GM21723 (cell line): ENCODE data around the gene XRN1.
"Not testable (repeated sequence)": the region's sequence is repeated elsewhere in the genome, so short reads cannot be mapped to it uniquely, and the experiment has no call there.

Experiments
- ATAC-seq: cut with Tn5 transposase; IDR thresholded peaks from one replicate; pipeline ENCODE4 v1.9.1; 2021; ENCODE audit warnings: mild to moderate bottlenecking, moderate library complexity; ENCODE audit not compliant: unreplicated experiment

XRN1 gene

DNA sequence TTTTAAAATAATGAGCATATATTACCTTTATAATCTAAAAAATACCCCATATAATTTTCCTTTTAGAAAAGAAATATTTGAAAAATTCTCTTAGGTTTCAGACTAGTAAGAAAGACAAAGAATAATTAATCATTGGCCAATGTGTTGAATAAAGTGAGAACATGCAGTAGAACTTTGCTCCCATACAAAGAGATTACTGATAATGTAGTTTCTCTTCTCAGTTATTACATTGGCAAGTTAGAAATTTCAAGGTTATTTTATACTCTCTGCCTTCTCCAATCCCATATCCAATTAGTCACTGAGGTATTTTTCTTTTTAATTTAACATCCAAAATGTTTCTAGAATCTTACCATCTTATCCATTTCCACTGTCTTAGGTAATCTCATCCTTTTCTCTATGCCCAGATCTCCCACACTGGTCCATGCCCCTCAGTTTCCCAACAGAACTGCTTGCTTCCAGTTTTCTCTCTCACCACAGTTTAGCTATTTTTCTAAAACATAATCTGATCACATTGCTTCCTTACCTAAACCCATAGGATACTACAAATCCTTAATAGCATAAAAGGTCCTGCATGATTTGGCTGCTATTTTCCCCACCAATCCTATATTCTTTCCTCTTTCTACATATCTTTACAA is 10.8 kb downstream of the XRN1 start:
- ATAC-seq = no peak

DNA sequence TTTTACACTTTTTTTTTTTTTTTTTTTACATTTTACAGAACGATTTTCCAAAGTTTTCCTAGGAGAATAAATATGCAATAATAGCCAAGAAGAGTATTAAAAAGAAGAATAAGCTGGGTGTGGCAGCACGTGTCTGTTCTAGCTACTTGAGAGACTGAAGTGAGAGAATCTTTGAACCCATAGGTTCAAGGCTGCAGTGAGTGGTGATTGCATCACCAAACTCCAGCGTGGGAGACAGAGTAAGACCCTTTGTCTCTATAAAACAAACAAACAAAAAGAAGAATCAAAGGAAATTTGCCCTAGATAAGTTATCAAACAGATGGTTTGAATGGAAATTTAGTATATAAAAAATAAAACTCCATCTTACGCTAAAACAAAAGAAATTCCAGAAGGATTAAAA is 13.3 kb downstream of the XRN1 start:
- no peak for ATAC-seq

DNA sequence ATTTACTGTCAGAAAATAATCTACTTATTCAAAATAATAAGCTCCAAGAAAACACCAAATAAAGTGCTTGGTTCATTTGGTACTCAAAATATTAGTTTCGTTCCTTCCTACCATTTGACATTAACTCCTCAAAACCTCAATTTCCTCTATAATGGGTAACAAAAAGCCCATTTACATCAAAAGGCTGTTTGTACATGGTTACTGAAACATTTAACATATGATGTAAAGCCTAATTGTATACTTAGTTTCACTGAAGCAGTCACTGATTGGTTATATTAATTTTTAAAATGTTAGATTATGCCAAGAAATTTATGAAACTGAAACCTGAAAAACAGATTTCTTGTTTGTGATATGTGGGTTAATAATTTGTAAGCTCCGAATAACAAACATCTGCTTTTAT is 14.7 kb downstream of the XRN1 start:
- ATAC-seq = no peak

DNA sequence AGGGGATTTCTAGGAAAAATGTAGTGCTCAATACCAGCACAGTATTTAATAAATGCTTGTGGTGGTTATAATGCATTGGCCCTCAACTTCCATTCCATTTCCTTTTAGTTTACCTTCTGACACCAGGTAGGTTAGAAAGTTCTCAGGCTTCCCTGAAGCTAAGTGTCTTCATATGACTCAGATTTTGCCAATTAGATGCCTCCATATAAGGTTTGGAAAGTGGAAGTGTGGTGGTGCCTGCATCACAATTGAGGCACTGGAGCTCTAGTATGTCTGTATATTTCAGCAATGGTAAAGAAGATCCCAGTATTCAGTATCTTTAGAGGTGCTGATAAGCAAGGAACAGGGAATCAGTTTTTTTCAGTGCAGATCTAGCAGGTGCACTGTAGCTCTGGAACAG is 18.3 kb downstream of the XRN1 start:
- no peak for ATAC-seq

DNA sequence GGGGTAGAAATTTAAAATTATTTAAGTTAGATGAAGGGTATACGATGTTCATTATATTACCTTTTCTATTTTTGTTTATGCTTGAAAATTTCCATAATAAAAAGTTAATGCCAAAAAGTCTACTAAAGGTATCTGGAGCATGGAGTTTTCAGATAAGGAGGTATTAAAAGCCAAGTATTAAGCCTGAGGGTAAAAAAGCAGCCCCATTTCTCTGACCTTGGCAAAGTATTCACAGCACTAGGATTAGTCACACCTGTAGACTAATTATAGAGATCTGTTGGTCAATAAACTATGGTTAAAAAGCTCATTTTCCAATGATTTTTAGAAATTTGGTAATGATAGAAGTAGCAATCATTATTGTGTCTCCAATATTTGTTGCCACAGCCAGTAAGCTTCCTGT is 23.1 kb downstream of the XRN1 start:
- no peak for ATAC-seq

DNA sequence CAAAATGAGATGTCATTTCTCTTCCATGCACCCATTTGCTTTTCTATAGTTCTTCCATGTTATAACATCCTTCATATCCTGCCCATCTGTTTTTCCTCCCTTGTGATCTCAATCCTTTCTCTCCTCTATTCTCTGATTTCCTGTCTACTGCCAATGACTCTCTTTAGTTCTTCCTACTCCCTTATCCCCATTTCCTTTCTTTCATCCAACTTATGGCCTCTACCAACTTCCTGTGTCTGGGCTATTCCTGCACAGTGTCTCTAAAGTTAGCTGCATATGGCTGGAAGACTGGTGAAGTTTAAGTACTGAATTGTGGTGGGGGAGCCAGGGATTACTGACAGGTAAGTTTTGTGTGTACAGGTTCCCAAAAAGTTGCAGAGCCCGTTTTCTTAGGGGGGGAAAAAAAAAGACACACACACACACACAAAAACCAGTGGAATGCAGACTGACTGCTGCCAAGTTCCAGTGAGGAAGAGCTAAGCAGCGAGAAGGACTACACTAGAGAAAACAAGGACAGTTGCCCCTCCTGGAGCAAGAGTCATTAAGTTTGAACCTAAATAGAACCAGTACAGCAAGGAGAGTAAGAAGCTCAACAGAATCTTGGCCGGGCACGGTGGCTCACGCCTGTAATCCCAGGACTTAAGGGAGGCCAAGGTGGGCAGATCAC is 28.8 kb downstream of the XRN1 start:
- ATAC-seq = no peak

DNA sequence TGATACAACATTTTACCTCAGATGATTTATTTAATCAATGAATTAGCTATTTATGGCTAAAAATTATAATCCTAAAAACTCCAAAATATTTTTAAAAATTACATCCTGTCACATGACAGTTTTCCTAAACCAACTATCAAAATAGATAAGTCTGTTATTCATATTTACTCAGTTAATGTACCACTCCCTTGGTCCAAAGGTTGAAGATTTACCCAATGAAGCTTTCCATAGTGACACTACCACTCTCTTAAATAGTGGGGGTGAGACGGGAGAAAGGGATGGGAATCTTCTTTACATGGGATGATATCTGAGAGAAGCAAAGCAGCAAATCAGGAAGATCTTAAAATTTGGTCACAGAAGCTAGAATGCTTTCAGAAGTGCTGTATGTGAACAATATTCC is 30.5 kb downstream of the XRN1 start:
- no peak for ATAC-seq

DNA sequence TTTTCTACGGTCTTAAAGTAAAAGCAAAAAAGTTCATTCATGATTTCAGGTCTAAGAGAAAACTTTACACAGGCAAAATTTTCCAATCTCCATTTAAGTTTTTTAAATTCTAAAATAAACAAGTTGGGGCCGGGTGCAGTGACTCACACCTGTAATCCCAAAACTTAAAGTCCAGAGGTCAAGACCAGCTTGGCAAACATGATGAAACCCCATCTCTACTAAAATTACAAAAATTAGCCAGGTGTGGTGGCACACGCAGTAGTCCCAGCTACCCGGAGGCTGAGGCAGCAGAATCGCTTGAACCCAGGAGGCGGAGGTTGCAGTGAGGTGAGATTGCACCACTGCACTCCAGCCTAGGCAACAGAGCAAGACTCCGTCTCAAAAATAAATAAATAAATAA is 47.3 kb downstream of the XRN1 start:
- not testable (repeated sequence) for ATAC-seq

DNA sequence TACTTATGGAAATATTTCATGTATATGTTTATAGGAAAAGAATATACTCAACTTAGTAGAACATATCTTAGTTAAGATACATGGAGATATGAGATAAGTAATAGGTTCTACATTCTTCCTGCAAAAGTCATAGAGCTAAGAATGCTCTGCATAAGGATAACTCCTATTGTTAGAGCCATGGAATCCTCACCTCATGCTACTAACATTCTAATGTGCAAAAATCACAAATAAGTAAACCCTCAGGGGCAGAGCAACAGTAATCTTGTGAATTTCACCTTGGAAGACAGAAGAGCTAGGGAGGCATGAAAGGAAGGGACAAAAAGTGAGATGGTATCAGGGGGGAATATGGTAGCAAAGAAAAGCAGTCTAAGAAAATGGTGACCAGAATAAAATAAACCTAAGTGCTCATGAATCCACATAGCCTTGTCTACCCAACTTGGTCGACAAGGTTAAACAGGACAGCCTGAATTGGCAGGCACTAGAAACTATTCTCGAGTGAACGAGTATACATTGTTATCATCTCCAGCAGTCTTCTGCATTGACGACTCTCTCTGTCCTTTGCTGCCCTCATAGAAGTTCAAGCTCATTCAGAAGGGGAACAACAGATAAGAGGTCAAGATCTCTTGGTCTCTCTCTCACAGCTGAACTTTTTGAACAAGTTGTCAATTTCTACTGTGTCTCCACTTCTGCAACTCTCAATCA is 52.8 kb downstream of the XRN1 start:
- no peak for ATAC-seq

DNA sequence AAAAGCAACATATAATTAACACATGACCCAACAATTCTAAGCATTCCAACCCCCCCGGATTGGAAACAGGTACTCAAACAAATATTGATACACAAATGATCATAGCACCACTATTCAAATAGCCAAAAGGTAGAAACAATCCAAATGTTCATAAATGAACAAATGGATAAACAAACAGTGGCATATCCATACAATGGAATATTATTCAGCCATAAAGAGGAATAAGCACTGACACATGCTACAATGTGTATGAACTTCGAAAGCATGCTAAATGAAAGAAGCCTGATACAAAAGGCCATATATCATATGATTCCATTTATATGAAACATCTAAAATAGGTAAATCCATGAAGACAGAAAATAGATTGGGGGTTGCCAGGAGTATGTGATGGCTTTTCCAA is 62.8 kb downstream of the XRN1 start:
- no peak for ATAC-seq

DNA sequence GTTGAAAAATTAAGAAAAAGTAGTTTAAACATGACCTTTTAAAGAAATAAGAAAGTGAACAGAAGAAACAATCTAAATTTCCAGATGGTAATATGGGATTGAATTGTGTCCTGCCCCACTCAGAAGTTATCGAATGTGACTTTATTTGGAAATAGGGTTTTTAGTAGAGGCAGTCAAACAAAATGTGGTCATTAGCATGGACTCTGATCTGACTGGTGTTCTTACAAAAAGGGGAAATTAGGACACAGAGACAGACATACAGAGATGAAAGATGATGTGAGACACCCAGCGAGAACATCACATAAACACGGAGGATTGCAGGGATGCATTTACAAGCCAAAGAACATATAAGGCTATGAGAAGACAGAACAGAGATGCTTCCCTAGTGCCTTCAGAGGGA is 73.2 kb downstream of the XRN1 start:
- no peak for ATAC-seq

DNA sequence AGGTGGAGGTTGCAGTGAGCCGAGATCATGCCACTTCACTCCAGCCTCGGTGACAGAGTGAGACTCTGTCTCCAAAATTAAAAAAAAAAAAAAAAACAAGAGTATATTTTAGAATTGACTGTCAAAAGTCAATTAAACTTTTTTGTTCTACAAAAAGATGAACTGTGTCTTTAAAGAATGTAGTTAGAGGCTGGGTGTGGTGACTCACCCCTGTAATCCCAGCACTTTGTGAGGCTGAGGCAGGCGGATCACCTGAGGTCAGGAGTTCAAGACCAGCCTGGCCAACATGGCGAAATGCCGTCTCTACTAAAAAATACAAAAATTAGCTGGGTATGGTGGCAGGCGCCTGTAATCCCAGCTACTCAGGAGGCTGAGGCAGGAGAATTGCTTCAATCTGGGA is 78.3 kb downstream of the XRN1 start:
- not testable (repeated sequence) for ATAC-seq

DNA sequence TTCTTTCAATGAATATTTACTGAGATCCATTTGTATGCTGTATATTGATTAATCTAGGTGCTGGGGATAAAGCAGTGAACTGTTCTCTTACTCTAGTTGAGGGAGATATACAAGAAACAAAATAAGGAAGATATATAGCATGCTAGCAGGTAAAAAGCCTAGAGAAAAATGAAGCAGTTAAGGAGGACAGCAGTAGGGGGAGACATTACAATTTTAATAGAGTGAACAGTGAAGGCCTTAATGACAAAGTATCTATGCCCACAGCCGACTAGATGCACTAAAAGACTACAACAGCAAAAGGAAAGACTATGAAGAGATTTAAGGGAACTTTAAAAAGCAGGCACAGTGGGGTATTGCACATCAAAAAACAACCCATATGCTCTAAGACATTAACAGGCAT is 81.4 kb downstream of the XRN1 start:
- ATAC-seq = no peak

DNA sequence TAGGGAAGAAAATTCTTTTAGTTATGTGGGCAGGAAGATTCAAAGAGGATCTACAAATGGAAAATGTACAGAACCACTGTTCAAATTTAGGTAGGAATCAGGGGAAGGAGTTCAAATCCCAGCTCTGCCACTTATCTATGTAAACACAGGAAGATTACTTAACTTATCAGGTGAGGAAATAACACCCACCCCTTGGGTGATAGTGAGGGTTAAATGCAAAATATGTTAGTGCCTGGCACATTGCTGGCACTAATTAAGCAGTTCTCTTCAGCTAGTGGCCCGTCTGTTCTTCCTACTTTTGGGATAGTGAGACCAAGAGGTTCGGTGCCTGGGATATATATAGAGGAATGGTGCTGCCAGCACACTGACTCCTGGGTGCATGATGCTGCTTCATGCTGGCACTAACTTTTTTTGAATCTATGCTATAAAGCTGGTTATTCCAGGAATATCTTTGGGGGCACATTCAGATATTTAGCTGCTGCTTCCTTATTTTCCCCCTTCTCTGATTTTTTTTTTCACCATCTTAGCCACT is 83.8 kb downstream of the XRN1 start:
- no peak for ATAC-seq

DNA sequence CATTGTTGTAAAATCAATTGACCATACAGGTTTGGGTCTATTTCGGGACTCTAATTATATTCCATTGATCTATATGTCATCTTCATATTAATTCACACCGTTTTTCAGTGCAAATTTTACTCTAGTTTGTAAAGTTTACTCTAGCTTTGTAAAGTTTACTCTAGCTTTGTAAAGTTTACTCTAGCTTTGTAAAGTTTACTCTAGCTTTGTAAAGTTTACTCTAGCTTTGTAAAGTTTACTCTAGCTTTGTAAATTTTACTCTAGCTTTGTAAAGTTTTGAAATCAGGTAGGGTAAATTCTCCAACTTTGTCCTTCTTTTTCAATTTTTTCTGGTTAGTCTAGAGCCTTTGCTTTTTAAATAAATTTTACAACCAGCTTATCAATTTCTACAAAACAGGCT is 84.4 kb downstream of the XRN1 start:
- ATAC-seq = not testable (repeated sequence)

DNA sequence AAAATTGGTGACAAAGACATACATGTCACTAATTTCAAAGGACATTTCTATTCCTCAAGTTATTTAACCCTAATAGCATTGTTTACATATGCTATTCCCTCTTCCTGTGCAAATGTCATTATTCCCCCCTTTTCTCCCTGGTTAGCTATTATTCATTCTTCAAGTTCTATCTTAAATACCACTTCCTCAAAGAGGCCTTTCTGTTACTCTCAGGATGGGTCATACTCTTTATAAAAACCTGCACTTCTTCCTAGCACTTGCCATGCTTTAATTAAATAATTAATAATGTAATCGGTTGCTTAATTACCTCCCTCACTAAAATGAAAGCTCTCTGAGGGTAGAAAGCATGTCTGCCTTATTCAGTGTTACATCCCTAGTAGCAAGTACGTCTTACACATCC is 88.5 kb downstream of the XRN1 start:
- ATAC-seq = no peak

DNA sequence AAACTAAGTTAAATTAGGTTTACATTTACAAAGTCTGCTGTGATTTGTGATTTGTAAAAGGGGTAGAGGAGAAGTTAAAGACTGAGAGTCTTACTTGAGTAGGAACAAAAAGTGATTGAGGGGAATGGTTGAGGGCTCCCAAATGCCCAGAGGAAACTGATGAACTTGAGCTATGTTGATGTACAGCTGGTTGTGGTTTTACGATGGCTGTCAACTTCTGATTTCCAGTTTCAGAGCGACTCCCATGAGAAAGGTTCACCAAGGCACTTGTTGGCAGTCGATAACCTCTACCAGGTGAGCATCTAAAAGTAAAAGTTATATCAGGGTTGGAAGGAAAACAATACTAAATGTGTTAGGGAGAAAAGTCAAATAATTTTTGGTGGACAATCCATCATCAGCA is 91.0 kb downstream of the XRN1 start:
- peak; percentile 50 for ATAC-seq

DNA sequence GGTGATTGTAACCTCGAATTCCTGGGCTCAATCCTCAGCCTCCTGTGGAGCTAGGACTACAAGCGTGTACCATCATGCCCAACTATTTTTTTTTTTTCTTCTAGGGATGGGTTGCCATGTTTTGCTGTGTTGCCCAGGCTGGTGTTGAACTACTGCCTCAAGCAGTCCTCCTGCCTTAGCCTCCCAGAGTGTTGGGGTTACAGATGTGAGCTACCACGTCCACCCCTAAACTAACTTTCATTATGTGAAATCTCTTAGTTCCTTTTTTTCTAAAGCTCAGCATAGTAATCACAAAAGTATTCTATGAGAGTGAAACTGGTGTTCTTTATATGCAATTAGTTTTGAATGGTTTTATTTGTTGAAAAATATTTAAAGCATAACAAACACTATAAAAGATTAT is 92.1 kb downstream of the XRN1 start:
- ATAC-seq = peak; percentile 68

DNA sequence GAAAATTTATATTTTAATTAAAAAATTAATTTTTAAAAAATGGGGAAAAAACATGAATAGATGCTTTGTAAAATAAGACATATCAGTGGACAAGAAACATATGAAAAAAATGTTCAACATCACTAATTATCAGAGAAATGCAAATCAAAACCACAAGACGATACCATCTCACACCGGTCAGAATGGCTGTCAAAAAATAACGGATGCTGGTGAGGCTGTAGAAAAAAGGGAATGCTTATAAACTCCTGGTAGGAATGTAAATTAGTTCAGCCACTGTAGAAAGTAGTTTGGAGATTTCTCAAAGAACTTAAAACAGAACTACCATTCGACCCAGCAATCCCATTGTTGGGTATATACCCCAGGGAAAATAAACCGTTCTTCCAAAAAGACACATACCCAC is 93.8 kb downstream of the XRN1 start:
- ATAC-seq = no peak

DNA sequence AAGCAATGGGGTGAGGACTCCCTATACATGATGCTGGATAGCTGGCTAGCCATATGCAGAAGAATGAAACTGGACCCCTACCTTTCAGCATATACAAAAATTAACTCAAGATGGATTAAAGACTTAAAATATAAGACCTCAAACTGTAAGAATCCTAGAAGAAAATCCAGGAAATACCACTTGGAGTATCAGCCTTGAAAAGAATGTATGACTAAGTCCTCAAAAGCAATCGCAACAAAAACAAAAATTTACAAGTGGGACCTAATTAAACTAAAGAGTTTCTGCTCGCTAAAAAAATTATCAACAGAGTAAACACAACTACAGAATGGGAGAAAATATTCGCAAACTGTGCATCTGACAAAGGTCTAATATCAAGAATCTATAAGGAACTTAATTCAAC is 94.3 kb downstream of the XRN1 start:
- ATAC-seq = no peak

DNA sequence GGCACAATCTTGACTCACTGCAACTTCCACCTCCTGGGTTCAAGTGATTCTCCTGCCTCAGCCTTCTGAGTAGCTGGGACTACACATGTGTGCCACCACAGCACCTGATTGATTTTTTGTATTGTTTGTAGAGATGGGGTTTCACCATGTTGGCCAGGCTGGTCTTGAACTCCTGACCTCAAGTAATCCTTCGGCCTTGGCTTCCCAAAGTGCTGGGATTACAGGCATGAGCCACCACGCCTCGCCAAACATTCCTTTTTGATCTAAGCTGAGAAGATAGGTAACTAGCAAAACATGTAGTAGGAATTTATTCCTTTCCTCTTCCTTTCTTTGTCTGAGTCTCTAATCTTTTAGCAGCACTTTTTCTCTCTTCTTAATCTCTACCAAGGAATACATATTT is 95.1 kb downstream of the XRN1 start:
- not testable (repeated sequence) for ATAC-seq

DNA sequence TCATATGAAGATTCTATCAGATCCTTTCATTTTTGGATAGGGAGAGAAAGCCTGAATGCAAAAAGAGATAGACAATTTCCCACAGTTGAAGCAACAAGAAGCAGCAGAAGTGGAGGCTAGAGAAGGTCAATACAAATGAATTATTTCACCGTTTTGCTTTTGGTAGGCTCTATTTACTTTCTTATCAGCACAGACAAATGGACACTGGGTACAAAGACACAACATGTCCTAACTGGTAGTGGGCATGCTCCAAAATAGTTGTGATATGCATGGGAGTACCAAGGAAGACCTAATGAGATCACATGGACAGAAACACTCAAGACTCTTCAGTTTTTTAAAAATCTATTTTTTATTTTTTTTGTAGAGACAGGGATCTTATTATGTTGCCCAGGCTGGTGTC is 99.4 kb downstream of the XRN1 start:
- ATAC-seq = no peak
